Measurements from ENCODE around the gene DNAJC3. TPM values are rescaled to one million over a fixed set of nuclear protein-coding genes. Genes with fewer than 3 reads are reported as not detected.
A peak's percentile ranks its signal among the peaks of the same experiment; 100 is the strongest.

DNAJC3 gene, protein sequence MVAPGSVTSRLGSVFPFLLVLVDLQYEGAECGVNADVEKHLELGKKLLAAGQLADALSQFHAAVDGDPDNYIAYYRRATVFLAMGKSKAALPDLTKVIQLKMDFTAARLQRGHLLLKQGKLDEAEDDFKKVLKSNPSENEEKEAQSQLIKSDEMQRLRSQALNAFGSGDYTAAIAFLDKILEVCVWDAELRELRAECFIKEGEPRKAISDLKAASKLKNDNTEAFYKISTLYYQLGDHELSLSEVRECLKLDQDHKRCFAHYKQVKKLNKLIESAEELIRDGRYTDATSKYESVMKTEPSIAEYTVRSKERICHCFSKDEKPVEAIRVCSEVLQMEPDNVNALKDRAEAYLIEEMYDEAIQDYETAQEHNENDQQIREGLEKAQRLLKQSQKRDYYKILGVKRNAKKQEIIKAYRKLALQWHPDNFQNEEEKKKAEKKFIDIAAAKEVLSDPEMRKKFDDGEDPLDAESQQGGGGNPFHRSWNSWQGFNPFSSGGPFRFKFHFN
- total RNA-seq (2021; fragmentation: NEBNext Ultra II Directional; extraction: Animal tissue kit (Norgen Biotek cat#: 25700)), result 23.6 and 24.1 TPM in 2 replicates
- polyA plus RNA-seq (2011; rRNA removed), result 2.6 and 4.3 TPM in 2 replicates
- polyA plus RNA-seq (2011; cell fraction: cytosol; rRNA removed), result 5.0 TPM
- 2.2 TPM for polyA plus RNA-seq (2011; cell fraction: nucleus; rRNA removed)
- polyA plus RNA-seq (2012, experiment 1 of 2), result 6.9 to 13.5 TPM (median 8.7 TPM) in 4 replicates
- polyA plus RNA-seq (2012, experiment 2 of 2), result 0.76 TPM
- polyA plus RNA-seq (2013, experiment 1 of 2), result 24.3 TPM
- 30.2 TPM for polyA plus RNA-seq (2013, experiment 2 of 2)
- polyA minus RNA-seq (2011; rRNA and poly(A)+ RNA removed), result 13.4 and 15.7 TPM in 2 replicates
- 8.1 TPM for polyA minus RNA-seq (2011; cell fraction: cytosol; rRNA and poly(A)+ RNA removed)
- polyA minus RNA-seq (2011; cell fraction: nucleus; rRNA and poly(A)+ RNA removed), result 9.0 TPM
- long read RNA-seq, experiment 1, partial matches to known transcripts, result 8 of 25 reads
- long read RNA-seq, experiment 1, other reads (novel, unspliced or antisense), result 17 of 25 reads
- long read RNA-seq, experiment 2, full-length matches to known transcripts, result 1 of 2 reads
- long read RNA-seq, experiment 2, partial matches to known transcripts, result 0 of 2 reads
- long read RNA-seq, experiment 2, other reads (novel, unspliced or antisense), result 1 of 2 reads

DNA sequence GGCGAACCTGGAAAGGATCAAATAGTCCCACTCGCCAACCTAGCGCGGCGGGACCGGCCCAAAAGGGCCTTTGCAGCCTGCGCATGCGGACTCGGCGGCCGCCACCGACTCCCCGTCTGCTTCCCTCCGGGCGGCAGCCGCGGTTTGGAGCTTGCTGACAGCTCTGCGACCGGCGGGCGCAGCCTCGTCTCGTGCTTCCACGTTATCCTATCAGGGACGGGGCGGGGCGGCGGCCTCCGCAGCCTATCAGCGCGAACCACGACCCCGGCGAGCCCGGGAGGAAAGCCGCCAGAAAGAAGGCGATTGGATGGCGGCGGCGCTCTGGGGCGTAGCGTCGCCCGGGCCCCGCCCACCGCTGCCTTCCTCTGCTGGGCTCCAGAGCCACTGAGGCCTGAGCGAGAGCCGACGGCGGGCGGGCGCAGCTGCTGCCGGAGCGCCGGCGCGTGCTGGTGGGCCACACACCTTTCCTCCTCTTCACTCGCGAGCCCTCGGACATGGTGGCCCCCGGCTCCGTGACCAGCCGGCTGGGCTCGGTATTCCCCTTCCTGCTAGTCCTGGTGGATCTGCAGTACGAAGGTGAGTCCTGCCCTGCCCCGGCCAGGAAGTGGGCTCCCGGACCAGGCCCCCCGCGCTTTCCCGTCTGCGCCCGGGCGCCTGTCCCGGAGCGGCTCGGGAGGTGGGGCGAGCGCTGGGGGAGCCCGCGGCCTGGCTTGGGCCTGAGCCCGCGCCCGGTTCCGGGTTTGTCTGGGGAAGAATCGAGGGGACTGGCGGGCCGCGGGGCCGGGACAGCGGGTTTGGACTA lies at the start of gene DNAJC3:
Gene DNAJC3, plus strand, starts transcription at position 378 of the 802 bp plus-strand sequence. Its CDS starts 117 bp downstream, at position 495.
- Histone ChIP-seq H2AK5ac (ENCODE audit: low read depth, low read length) (no peak within 1 kb of the TSS), H2BK5ac (ENCODE audit: low read depth, low read length) (peak within 1 kb of the TSS; percentile 97), H3K9ac (replicated peaks in 1 of 4; ENCODE audit: extremely low read depth in 1 of 4, low read depth in 3 of 4, low read length in 3 of 4) (peak within 1 kb of the TSS; percentile 81 to 86 (median 83)), H3K27ac (ENCODE audit: low read depth, low read length) (peak within 1 kb of the TSS; percentile 60; the same call in 1 of the 2 replicates), H2BK12ac (ENCODE audit: low read depth, low read length) (peak within 1 kb of the TSS; percentile 89), H3K18ac (ENCODE audit: extremely low read depth, low read length) (peak within 1 kb of the TSS; percentile 93), H2BK15ac (ENCODE audit: low read length) (no peak within 1 kb of the TSS), H3K79me1 (ENCODE audit: low read depth, low read length) (no peaks in the 10 kb centered on the region), H3K14ac (ENCODE audit: insufficient read length) (no peak within 1 kb of the TSS), H3K79me2 (ENCODE audit: control insufficient read depth in 1 of 2, insufficient read depth in 2 of 2, low read length in 2 of 2) (peaks cover 0 to 34% of the 10 kb centered on the region in 2 experiments; a peak in 2 of 4 replicates), H3K4me1 (replicated peaks in 1 of 4; ENCODE audit: control insufficient read depth in 3 of 4, insufficient read depth in 4 of 4, low read length in 3 of 4) (no peaks in the 10 kb centered on the region), H4K91ac (replicated peaks; ENCODE audit: insufficient read length, low read length) (peak within 1 kb of the TSS; percentile 17), H3K36me3 (ENCODE audit: control insufficient read depth in 2 of 4, insufficient read depth in 4 of 4, low read length in 3 of 4) (no peaks in the 10 kb centered on the region), H3K4me3 (ENCODE audit: extremely low read depth in 1 of 4, insufficient read depth in 2 of 4, low read depth in 3 of 4, low read length in 4 of 4) (peak within 1 kb of the TSS; percentile 57 to 85 (median 83)), H4K8ac (ENCODE audit: extremely low read depth, insufficient read depth, low read length) (peak within 1 kb of the TSS; percentile 97; the same call in 1 of the 2 replicates), H2BK20ac (ENCODE audit: low read length) (no peak within 1 kb of the TSS), H3K4me2 (ENCODE audit: insufficient read depth in 1 of 2, low read depth in 2 of 2, low read length in 2 of 2) (peak within 1 kb of the TSS; percentile 82 to 94), H3K4ac (replicated peaks; ENCODE audit: insufficient read length, low read depth, low read length) (peak within 1 kb of the TSS; percentile 30), H3K9me3 (ENCODE audit: insufficient read depth in 2 of 2, low read depth in 1 of 2, low read length in 1 of 2) (no peaks in the 10 kb centered on the region), H3K23ac (ENCODE audit: insufficient read length) (no peak within 1 kb of the TSS), H2AFZ (ENCODE audit: low read length) (peak within 1 kb of the TSS; percentile 99), H2BK120ac (replicated peaks; ENCODE audit: low read depth, low read length) (no peak within 1 kb of the TSS), H4K5ac (ENCODE audit: insufficient read length, low read depth, low read length) (peak within 1 kb of the TSS; percentile 82), H3K23me2 (ENCODE audit: low read depth, low read length) (peaks cover 9% of the 10 kb centered on the region), H4K20me1 (replicated peaks in 1 of 2; ENCODE audit: control insufficient read depth in 1 of 2, insufficient read depth in 2 of 2, low read length in 2 of 2) (peaks cover 0 to 5% of the 10 kb centered on the region in 2 experiments), H3K56ac (replicated peaks; ENCODE audit: insufficient read length, low read depth, low read length) (peak within 1 kb of the TSS; percentile 37), H3K27me3 (replicated peaks in 1 of 4; ENCODE audit: control insufficient read depth in 3 of 4, extremely low read depth in 1 of 4, insufficient read depth in 3 of 4, low read length in 3 of 4) (no peaks in the 10 kb centered on the region)
- DNase-seq (ENCODE audit: low read depth in 1 of 2, low spot score in 2 of 2) (peak; percentile 92 to 96), FAIRE-seq (no peak)
- WGBS, 2 experiments (ENCODE audit: extremely low coverage in 1 of 2, insufficient coverage in 1 of 2, insufficient read length in 1 of 2, insufficient replicate concordance in 2 of 2, low coverage in 1 of 2, low lambda C conversion rate in 2 of 2, missing lambda C conversion rate in 1 of 2), result 2% methylated on average over 54 of the region's 90 CpGs; no CpG with 5 or more reads in 1 of the 2 experiments
- ChIA-PET CTCF (ENCODE audit: partially characterized antibody) (interaction anchor here (0.7 to 1.4 kb wide), 2 partner anchors 16 to 157 kb away, joined by 5 read pairs; no protein-coding TSS in a partner anchor), POLR2A (ENCODE audit: partially characterized antibody) (interaction anchor here (0.7 to 1.6 kb wide), 12 partner anchors 9 to 151 kb away, joined by 3 to 8 read pairs (median 3); partner anchors contain the start of gene DZIP1)
- TF ChIP-seq RXRA (IDR thresholded peaks at IDR 0.05; ENCODE audit: insufficient read depth, low read depth, low read length) (no peak), TAF7 (optimal IDR thresholded peaks at IDR 0.05; ENCODE audit: borderline replicate concordance, low read depth, low read length) (peak; percentile 23), ZNF274 (IDR thresholded peaks at IDR 0.05; ENCODE audit: borderline replicate concordance, extremely low read depth, low read length) (no peak), CHD1 (IDR thresholded peaks at IDR 0.05; ENCODE audit: low read depth, low read length) (no peak), POLR2A (IDR thresholded peaks at IDR 0.05; ENCODE audit: control extremely low read depth in 1 of 2, low read depth in 2 of 2, low read length in 2 of 2) (peak; percentile 58 to 77), BRCA1 (IDR thresholded peaks at IDR 0.05; ENCODE audit: low read depth, low read length) (no peak), FOSL1 (IDR thresholded peaks at IDR 0.05; ENCODE audit: insufficient read depth, low read depth, low read length) (no peak)
